ENCODE results near the gene CAPZB. TPM values are rescaled to one million over a fixed set of nuclear protein-coding genes. Genes with fewer than 3 reads are reported as not detected.

The CAPZB gene
- total and polyA plus RNA-seq, 2 of the 4 experiments (the other 2 are of a cell fraction): 216 to 304 TPM

GRCh38 chr1:19381261-19381660 lies 104.1 kb downstream of the CAPZB start:
- peaks cover 18% of the 10 kb centered on the region for H3K4me1 ChIP-seq (ENCODE audit: control insufficient read depth, insufficient read depth, low read length)
- DNase-seq (no peak), ATAC-seq (ENCODE audit: low read depth) (no peak)
- H3K79me1 ChIP-seq (ENCODE audit: low read depth in 1 of 2, low read length in 2 of 2): peaks cover 69 to 91% of the 10 kb centered on the region in 2 experiments
- no peak overlapping the region for H3K23ac ChIP-seq (ENCODE audit: low read depth, low read length)
- H2BK20ac ChIP-seq (ENCODE audit: low read depth, low read length): no peak overlapping the region
- H4K20me1 ChIP-seq (ENCODE audit: insufficient read depth, low read length): peaks cover 63% of the 10 kb centered on the region
- peaks cover 62% of the 10 kb centered on the region for H3K36me3 ChIP-seq (ENCODE audit: control insufficient read depth, insufficient read depth, low read length)
- H3K14ac ChIP-seq (replicated peaks; ENCODE audit: low read depth, low read length): no peak overlapping the region
- H3K4me2 ChIP-seq (ENCODE audit: low read depth, low read length): no peak overlapping the region
- TF ChIP-seq RFX5 (IDR thresholded peaks at IDR 0.05; ENCODE audit: low read depth, low read length): no peak
- no peak for TF ChIP-seq CHD1 (IDR thresholded peaks at IDR 0.05; ENCODE audit: low read depth, low read length)
- no peak for TF ChIP-seq CTCF (conservative IDR thresholded peaks at IDR 0.05; ENCODE audit: low read depth, low read length)
- no peak for TF ChIP-seq FOS (IDR thresholded peaks at IDR 0.05; ENCODE audit: low read depth, low read length)
- TF ChIP-seq POLR2A (IDR thresholded peaks at IDR 0.05; ENCODE audit: low read depth, low read length): no peak
- TF ChIP-seq RAD21 (IDR thresholded peaks at IDR 0.05; ENCODE audit: low read length): no peak
- no peak for TF ChIP-seq CEBPB (IDR thresholded peaks at IDR 0.05; ENCODE audit: low read depth, low read length)
- no peak for TF ChIP-seq BHLHE40 (IDR thresholded peaks at IDR 0.05; ENCODE audit: low read depth, low read length)
- TF ChIP-seq SMC3 (IDR thresholded peaks at IDR 0.05; ENCODE audit: low read depth, low read length): no peak
- TF ChIP-seq ELK1 (IDR thresholded peaks at IDR 0.05; ENCODE audit: borderline replicate concordance, low read depth, low read length): no peak
- TF ChIP-seq MAZ (IDR thresholded peaks at IDR 0.05; ENCODE audit: borderline replicate concordance, low read depth, low read length): no peak
- TF ChIP-seq RCOR1 (IDR thresholded peaks at IDR 0.05; ENCODE audit: insufficient replicate concordance, low read length): no peak
- TF ChIP-seq MAFK (IDR thresholded peaks at IDR 0.05; ENCODE audit: low read depth, low read length): no peak
- no peak for TF ChIP-seq MXI1 (IDR thresholded peaks at IDR 0.05; ENCODE audit: borderline replicate concordance, low read depth, low read length)
- no peak for TF ChIP-seq NFE2L2 (IDR thresholded peaks at IDR 0.05; ENCODE audit: low read depth, low read length)
- TF ChIP-seq USF2 (IDR thresholded peaks at IDR 0.05; ENCODE audit: low read depth, low read length): no peak
- H3K4me3 ChIP-seq (ENCODE audit: insufficient read depth, low read depth, low read length): no peak overlapping the region
- no peak overlapping the region for H3K18ac ChIP-seq (ENCODE audit: low read depth, low read length)
- no peaks in the 10 kb centered on the region for H3K9me3 ChIP-seq (ENCODE audit: control insufficient read depth, insufficient read depth, low read length)
- no peak overlapping the region for H3K9ac ChIP-seq (ENCODE audit: low read depth, low read length)
- intact Hi-C loops (cut with micrococcal nuclease): no loop called here
- in situ Hi-C loops (cut with MboI; ENCODE audit: low sequenced_read_pairs): no loop called here
- no peak overlapping the region for H3K56ac ChIP-seq (ENCODE audit: extremely low read depth, insufficient read depth, low read length)
- H2AK9ac ChIP-seq (replicated peaks; ENCODE audit: low read depth, low read length, poor library complexity): peak overlapping the region; percentile 29
- no peak overlapping the region for H2AFZ ChIP-seq (replicated peaks; ENCODE audit: low read length, poor library complexity)
- H3K4ac ChIP-seq (ENCODE audit: low read depth, low read length): no peak overlapping the region
- H2BK5ac ChIP-seq (ENCODE audit: low read depth, low read length, poor library complexity, severe bottlenecking): no peak overlapping the region
- ChIA-PET CTCF (no interaction called here), POLR2A (ENCODE audit: unreplicated experiment) (no interaction called here)
- no peak overlapping the region for H2BK120ac ChIP-seq (ENCODE audit: low read depth, low read length)
- BruUV-seq (replicated peaks): no TSS peak
- H2BK15ac ChIP-seq (ENCODE audit: low read depth, low read length): no peak overlapping the region
- no peak overlapping the region for H4K8ac ChIP-seq (ENCODE audit: low read depth in 2 of 2, low read length in 2 of 2)
- no CpG with 5 or more reads among the region's 6 CpGs for WGBS, 2 experiments (ENCODE audit: extremely low coverage in 2 of 2, insufficient read length in 1 of 2)
- no peak overlapping the region for H3K27ac ChIP-seq (ENCODE audit: insufficient read depth, low read length)
- H3K27me3 ChIP-seq (ENCODE audit: control insufficient read depth, insufficient read depth, low read length): no peaks in the 10 kb centered on the region
- H4K5ac ChIP-seq (ENCODE audit: low read depth, low read length): no peak overlapping the region
- H3K9me1 ChIP-seq (ENCODE audit: insufficient read depth, low read length): peaks cover 36% of the 10 kb centered on the region
- dilution Hi-C loops (cut with HindIII; ENCODE audit: low sequenced_read_pairs, unreplicated experiment): no loop called here
- no peak overlapping the region for H2AK5ac ChIP-seq (ENCODE audit: low read depth, low read length)
- H4K91ac ChIP-seq (ENCODE audit: insufficient read depth, low read depth, low read length): no peak overlapping the region
